ENCODE measurements around the gene KRT15.

KRT15 gene

DNA sequence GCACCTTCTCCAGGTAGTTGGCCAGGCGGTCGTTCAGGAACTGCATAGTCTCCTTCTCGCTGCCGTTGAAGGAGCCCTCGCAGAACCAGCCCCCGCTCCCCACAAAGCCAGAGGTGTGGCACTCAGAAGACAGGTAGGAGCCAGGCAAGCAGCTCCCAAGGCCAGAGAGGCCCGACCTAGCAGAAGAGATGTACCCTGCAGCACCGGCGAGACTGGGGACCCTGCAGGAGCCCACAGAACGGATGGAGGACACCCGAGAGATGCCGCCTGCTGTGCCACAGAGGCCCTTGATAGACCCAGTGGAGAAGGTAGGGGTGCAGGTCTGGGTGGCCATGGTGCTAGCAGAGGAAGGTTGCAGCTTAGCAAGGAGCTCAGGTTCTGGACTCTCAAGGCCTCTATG lies 29.2 kb downstream of the KRT15 start, which contains the start of gene KRT36:
Gene KRT36, minus strand, starts transcription at position 380 of the 400 bp plus-strand sequence. Its CDS starts 46 bp downstream, at position 334.
- ChIA-PET POLR2A (ENCODE audit: low non-redundant PET) (no interaction called here), CTCF (interaction anchor here (1.5 kb wide), 1 partner anchor 59 kb away, joined by 4 read pairs; no protein-coding TSS in a partner anchor)
- TF ChIP-seq, protein P1, sequence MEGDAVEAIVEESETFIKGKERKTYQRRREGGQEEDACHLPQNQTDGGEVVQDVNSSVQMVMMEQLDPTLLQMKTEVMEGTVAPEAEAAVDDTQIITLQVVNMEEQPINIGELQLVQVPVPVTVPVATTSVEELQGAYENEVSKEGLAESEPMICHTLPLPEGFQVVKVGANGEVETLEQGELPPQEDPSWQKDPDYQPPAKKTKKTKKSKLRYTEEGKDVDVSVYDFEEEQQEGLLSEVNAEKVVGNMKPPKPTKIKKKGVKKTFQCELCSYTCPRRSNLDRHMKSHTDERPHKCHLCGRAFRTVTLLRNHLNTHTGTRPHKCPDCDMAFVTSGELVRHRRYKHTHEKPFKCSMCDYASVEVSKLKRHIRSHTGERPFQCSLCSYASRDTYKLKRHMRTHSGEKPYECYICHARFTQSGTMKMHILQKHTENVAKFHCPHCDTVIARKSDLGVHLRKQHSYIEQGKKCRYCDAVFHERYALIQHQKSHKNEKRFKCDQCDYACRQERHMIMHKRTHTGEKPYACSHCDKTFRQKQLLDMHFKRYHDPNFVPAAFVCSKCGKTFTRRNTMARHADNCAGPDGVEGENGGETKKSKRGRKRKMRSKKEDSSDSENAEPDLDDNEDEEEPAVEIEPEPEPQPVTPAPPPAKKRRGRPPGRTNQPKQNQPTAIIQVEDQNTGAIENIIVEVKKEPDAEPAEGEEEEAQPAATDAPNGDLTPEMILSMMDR (conservative IDR thresholded peaks at IDR 0.05; ENCODE audit: low read depth), result no peak
- DNase-seq (ENCODE audit: low spot score), result no peak
- no peak within 1 kb of the TSS for H3K27ac ChIP-seq

GRCh38 chr17:41486809-41487530 lies 31.7 kb downstream of the KRT15 start:
- TF ChIP-seq, protein P1 (conservative IDR thresholded peaks at IDR 0.05; ENCODE audit: low read depth), result no peak; the same call in 1 of the 2 replicates
- no peak for DNase-seq (ENCODE audit: low spot score)
- no peak overlapping the region for H3K27ac ChIP-seq
- ChIA-PET CTCF (interaction anchor here (0.7 to 1.6 kb wide), 3 partner anchors 14 to 164 kb away, joined by 3 read pairs; no protein-coding TSS in a partner anchor), POLR2A (ENCODE audit: low non-redundant PET) (no interaction called here)

DNA sequence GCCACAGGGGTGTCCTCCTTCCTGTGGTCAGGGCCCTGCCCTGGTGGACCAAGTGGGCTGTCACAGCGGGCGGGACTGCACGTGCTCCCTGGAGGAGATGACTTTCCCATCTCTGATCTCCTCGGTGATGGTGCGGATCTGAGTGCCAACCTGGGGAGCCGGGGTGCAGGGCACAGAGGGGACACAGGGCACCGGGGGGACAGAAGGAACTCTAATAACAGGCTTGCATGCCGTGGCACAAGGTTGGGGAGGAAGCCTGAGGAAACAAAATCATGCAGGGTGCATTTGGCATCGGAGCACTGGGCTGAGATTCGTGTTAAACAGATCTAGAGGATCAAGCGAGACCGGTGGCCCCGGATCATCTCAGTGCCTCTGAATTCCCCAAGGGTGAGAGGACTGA lies 32.4 kb downstream of the KRT15 start:
- CTCF ChIA-PET, result interaction anchor here (0.7 to 1.6 kb wide), 2 partner anchors 15 to 63 kb away, joined by 3 read pairs; no protein-coding TSS in a partner anchor
- POLR2A ChIA-PET (ENCODE audit: low non-redundant PET), result no interaction called here
- no peak for DNase-seq (ENCODE audit: low spot score)
- TF ChIP-seq, protein P1 (conservative IDR thresholded peaks at IDR 0.05; ENCODE audit: low read depth), result no peak
- no peak overlapping the region for H3K27ac ChIP-seq

GRCh38 chr17:41484920-41485904 lies 33.5 kb downstream of the KRT15 start:
- POLR2A ChIA-PET (ENCODE audit: low non-redundant PET), result no interaction called here
- no peak overlapping the region for H3K27ac ChIP-seq
- TF ChIP-seq, protein P1 (conservative IDR thresholded peaks at IDR 0.05; ENCODE audit: low read depth), result no peak
- DNase-seq (ENCODE audit: low spot score), result no peak
- CTCF ChIA-PET, result interaction anchor here (0.6 to 1.6 kb wide), 3 partner anchors 51 to 1484 kb away, joined by 3 read pairs; no protein-coding TSS in a partner anchor

DNA sequence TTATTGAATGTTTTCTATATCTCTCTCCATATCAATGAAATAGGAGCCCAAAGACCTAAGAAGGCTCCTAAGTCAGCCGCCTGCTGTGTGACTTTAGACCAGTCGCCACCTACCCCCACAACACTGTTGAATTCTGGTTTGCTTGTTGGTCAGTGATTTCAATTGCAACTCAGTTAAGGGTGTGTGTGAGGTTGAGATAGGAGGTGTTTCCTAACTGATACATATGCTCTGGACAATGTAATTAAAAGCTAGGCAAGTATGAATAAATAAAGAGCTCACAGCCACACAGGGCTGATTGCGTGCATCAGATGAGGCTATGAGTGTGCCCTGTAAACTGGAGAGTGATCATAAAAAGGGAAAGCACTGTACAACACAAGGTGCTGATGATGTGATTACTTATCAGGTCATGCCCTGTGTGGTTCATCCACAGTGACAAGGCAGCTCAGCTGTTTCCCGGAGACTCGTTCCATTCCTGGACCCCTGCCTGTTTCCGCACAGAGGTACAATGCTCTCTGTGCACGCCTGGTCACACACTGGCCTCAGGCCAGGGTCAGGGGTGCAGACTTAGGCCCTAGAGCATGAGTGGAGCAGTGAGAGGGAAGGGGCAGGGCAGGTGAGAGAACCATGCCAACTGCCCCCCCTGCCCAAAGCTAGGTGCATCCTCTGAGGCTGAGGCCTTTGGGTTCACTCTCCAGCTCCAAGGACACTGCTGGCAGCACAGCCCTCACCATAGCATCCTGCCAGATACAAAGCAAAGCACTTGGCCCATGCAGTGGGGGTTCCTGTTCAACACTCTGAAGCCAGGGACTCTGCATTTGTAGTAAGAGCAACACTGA lies 34.5 kb downstream of the KRT15 start:
- POLR2A ChIA-PET (ENCODE audit: low non-redundant PET), result no interaction called here
- DNase-seq (ENCODE audit: low spot score), result no peak
- H3K27ac ChIP-seq, result no peak overlapping the region
- TF ChIP-seq, protein P1 (conservative IDR thresholded peaks at IDR 0.05; ENCODE audit: low read depth), result no peak
- CTCF ChIA-PET, result interaction anchor here (0.6 to 1.5 kb wide), 3 partner anchors 12 to 1483 kb away, joined by 3 to 5 read pairs (median 3); no protein-coding TSS in a partner anchor

Measured in RWPE1 (cell line).